Measurements from ENCODE around the gene DOCK2. TPM values are rescaled to one million over a fixed set of nuclear protein-coding genes. Genes with fewer than 3 reads are reported as not detected.

Gene DOCK2
- total RNA-seq, 1 experiment from 2014 or later, result 4.6 TPM

GRCh38 chr5:169716287-169716686, 79.2 kb downstream of the DOCK2 start:
- ChIA-PET POLR2A (no interaction called here), CTCF (no interaction called here)
- H3K9me3 Mint-ChIP-seq, result peaks cover 11% of the 10 kb centered on the region; the same call in 1 of the 2 replicates
- ATAC-seq, result no peak
- H3K27me3 Mint-ChIP-seq (ENCODE audit: low read depth), result no peaks in the 10 kb centered on the region
- TF ChIP-seq JAZF1 (CRISPR knock-in tag; IDR thresholded peaks at IDR 0.05) (no peak), OVOL2 (CRISPR knock-in tag; IDR thresholded peaks at IDR 0.05; ENCODE audit: borderline replicate concordance) (no peak), MLX (CRISPR knock-in tag; IDR thresholded peaks at IDR 0.05) (no peak), HMGA2 (CRISPR knock-in tag; IDR thresholded peaks at IDR 0.05) (no peak), CDX4 (CRISPR knock-in tag; IDR thresholded peaks at IDR 0.05; ENCODE audit: borderline replicate concordance) (no peak), ZNF512 (CRISPR knock-in tag; IDR thresholded peaks at IDR 0.05; ENCODE audit: borderline replicate concordance) (no peak), ESRRA (CRISPR knock-in tag; IDR thresholded peaks at IDR 0.05; ENCODE audit: borderline replicate concordance) (no peak), TCF7 (CRISPR knock-in tag; IDR thresholded peaks at IDR 0.05; ENCODE audit: low read depth) (no peak), CTCF (IDR thresholded peaks at IDR 0.05) (no peak), NR2C2 (CRISPR knock-in tag; IDR thresholded peaks at IDR 0.05) (no peak), NR1H2 (CRISPR knock-in tag; IDR thresholded peaks at IDR 0.05) (no peak), SOX15 (CRISPR knock-in tag; IDR thresholded peaks at IDR 0.05) (no peak), ZNF396 (CRISPR knock-in tag; IDR thresholded peaks at IDR 0.05; ENCODE audit: borderline replicate concordance) (no peak), IRF1 (CRISPR knock-in tag; IDR thresholded peaks at IDR 0.05) (no peak), FOXP1 (CRISPR knock-in tag; IDR thresholded peaks at IDR 0.05; ENCODE audit: borderline replicate concordance) (no peak), USF1 (CRISPR knock-in tag; IDR thresholded peaks at IDR 0.05) (no peak), CBFB (CRISPR knock-in tag; IDR thresholded peaks at IDR 0.05; ENCODE audit: low read depth) (no peak), SP1 (CRISPR knock-in tag; conservative IDR thresholded peaks at IDR 0.05) (no peak), ZSCAN18 (CRISPR knock-in tag; IDR thresholded peaks at IDR 0.05) (no peak), PRDM15 (CRISPR knock-in tag; IDR thresholded peaks at IDR 0.05) (no peak)
- no peak overlapping the region for H3K27ac Mint-ChIP-seq
- H3K4me1 Mint-ChIP-seq, result peaks cover 9% of the 10 kb centered on the region
- no peak overlapping the region for H3K4me3 Mint-ChIP-seq
- DNase-seq (ENCODE audit: low spot score), result no peak
- 0 out of 2 replicates have a peak, but pooled peaks cover 3% of the 10 kb centered on the region for H3K36me3 Mint-ChIP-seq

Data from WTC11 (cell line).